Measurements from ENCODE around the gene B3GNT8. TPM values are rescaled to one million over a fixed set of nuclear protein-coding genes. Genes with fewer than 3 reads are reported as not detected.

The B3GNT8 gene
- total and polyA plus RNA-seq, 9 of the 15 experiments (the other 6 are each of a cell fraction or from before 2014, with no cell fraction given): 0.11 to 2.9 (median 0.65) TPM; not detected in 2

- TF ChIP-seq ZNF407 (IDR thresholded peaks at IDR 0.05; ENCODE audit: low read depth) (peak; percentile 64; the same call in 1 of the 2 replicates), NR0B1 (IDR thresholded peaks at IDR 0.05; ENCODE audit: partially characterized antibody) (no peak), BCLAF1 (IDR thresholded peaks at IDR 0.05; ENCODE audit: borderline replicate concordance in 1 of 2, control insufficient read depth in 1 of 2, low read depth in 2 of 2, low read length in 1 of 2) (no peak), MEF2D (tag; conservative IDR thresholded peaks at IDR 0.05; ENCODE audit: low read depth) (no peak), SUPT5H (IDR thresholded peaks at IDR 0.05) (peak; percentile 67; the same call in 1 of the 2 replicates), MYBL2 (IDR thresholded peaks at IDR 0.05; ENCODE audit: low read depth) (no peak), MYBL2 (CRISPR knock-in tag; IDR thresholded peaks at IDR 0.05; ENCODE audit: borderline replicate concordance) (no peak), MBD1 (CRISPR knock-in tag; IDR thresholded peaks at IDR 0.05) (no peak), RFX1 (IDR thresholded peaks at IDR 0.05) (no peak), LEF1 (IDR thresholded peaks at IDR 0.05) (peak; percentile 66), CEBPG (CRISPR knock-in tag; IDR thresholded peaks at IDR 0.05) (no peak), CEBPG (tag; conservative IDR thresholded peaks at IDR 0.05 in 1 of 2, IDR thresholded peaks at IDR 0.05 in 1 of 2) (peak in 1 of 2 experiments; percentile 10; a peak in 1 of 4 replicates)
These were observed 690 bp upstream of the B3GNT8 start (continued) for GRCh38 chr19:41427647-41428480.

Measured in K562 (cell line).